ENCODE results near the gene GNG12.

The GNG12 gene

DNA sequence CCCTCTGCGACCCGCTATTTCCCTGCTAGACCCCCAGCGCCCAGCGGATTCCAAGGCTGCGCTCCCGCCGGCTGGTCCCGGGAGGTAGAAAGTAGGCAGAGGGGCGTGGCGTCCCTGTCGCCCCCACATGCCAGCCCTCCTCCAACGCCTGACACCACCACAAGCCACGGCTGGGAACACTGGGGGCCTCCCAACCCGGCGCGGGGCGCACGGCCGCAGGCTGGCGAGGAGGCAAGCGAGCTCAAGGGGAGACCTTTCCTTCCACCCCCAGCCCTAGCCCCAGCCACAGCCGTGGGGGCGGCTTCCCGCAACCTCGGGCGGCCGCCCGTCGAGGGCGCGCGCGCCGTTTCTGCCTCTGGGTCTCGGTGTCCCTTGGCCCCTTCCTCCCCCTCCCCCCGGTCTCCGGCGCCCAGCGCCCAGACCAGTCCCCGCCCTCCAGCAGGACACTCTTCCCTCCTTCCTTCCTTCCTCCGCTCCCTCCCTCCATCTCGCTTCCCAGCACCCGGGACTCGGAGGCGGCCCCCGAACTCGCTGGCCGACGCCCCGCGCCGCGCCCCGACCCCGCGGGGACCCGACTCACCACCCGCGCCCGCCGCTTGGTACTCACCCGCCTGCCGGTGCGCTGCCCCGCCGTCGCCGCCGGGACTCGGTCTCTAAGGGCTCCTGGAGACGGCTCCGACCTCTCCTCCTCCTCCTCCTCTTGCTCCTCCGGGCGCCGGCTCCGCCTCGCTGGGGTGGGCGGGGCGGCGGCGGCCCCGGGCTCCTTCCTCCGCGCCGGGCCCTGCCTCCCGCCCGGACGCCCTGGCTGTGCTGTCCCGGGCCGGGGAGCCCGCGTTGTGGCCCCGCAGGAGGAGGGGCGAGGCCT, at the start of gene GNG12:
Gene GNG12 (minus strand): TSS at position 731 of the 865 bp plus-strand sequence. CDS start 125,781 bp downstream, outside the sequence.
- DNase-seq (ENCODE audit: low read depth, low spot score) = no peak

DNA sequence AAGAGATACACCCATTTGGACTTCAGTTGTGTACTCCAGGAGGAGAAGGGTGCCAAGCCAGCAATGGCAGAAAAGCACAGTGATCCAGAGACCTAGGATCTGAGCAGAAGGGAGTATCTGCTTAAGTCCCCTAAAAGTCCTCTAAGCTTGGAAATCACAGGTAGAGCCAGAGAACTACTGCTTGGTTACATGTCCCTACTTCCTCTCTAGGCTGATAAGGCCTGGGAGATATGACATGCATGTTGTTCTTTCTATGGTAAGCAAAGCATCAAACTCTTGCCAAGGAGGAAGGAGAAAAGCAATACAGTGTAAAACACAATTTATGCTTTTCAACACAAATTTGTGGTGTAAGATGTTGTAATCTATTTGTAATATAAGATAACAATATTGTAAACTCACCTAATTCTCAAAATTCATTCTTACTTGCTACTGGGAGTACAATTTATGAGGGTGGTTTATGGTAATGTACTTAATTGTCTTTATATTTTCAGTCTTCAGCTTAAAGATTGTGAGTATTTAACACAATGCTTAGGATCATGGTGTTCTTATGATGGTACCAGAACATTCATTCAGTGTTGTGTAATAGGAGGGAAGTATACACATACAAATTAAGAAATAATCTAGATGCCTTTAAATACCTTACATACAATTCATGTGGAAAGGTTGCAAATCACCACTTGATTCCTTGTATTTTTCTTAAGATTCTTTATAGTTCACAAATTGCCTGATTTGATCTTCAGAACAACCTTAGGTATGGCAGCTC, 49.1 kb upstream of the GNG12 start:
- no peak for DNase-seq (ENCODE audit: low read depth, low spot score)

DNA sequence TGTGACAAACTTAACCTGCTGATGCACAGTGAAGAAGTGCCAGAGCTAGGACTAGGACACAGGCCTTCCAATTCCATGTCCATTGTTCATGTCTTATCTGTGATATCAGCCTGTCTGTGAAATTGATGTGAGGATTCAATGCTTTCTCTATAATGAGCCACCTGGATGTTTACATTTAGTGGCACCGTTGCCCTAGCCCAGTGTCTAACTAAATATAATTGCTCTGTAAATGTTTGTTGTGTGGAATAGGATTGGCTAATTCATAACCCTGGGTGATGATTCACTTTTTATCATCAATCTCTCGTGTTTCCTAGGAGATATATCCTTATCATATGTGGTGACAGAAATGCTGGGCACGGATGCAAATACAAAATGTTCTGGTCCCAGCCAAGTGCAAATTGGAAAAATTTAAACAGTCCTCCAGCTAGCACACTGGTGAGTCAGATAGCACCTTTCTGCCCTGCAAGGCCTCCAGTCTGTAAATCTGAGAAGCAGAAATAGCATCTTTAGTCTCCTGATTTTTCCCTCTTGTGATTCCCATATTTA, 46.9 kb upstream of the GNG12 start:
- DNase-seq (ENCODE audit: low read depth, low spot score) = no peak

DNA sequence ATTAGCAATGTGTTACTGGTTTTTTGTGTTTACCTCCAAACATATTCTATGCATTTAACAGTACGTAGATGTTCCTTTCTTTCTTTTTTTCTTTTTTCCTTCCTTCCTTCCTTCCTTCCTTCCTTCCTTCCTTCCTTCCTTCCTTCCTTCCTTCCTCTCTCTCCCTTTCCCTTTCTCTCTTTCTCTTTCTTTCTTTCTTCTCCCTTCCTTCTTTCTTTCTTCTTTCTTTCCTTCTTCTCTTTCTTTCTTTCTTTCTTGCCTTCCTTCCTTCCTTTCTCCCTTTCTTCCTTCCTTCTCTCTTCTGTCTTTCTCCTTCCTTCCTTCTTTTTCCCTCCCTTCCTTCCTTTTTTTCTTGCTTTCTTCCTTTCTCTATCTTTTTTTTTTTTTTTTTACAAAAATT, 46.2 kb upstream of the GNG12 start:
- no peak for DNase-seq (ENCODE audit: low read depth, low spot score)

DNA sequence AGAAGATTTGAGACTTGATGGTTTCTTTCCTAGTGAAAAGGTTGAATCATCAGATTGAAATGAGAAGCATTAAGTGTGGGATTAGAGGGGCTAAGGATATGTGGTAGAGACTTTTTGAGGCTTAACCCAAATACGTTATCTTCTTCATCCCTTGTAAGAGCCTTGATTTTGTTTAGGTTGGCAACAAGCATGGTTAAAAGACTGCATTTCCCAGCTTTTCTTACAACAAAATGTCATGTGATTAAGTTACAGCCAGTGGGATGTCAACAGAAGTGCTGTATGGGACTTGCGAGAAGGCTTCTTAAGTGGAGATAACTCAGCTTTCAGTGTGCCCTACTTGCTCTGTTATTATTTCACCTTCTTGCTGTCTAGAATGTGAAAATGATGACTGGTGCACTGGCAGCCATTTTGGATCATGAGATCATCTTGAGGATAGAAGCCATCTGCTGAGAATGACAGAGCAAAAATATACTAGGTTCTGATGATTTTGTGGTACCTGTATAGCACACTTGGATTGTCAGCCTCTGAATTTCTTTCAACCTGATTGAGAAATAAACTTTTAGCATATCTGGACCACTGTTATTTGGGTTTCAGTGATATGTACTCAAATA, 41.3 kb upstream of the GNG12 start:
- DNase-seq (ENCODE audit: low read depth, low spot score) = no peak

DNA sequence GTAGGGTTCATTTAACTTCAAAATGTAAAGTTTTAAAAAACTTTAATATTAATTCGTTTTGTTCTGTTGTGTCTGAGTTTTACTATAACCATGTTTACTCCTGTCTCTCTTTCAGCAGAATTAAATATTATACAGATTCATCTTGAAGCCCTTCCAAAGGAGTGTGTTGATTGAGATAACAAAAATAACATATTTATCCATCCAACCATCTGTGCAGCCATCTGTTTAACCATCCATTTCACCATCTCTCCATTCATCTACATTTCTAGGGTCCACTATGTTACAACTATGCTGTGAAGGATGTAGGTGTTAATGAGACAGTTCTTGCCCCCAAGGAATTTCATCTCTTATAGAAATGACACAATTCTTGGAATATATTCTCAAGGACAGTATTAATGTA, 36.0 kb upstream of the GNG12 start:
- DNase-seq (ENCODE audit: low read depth, low spot score) = no peak

DNA sequence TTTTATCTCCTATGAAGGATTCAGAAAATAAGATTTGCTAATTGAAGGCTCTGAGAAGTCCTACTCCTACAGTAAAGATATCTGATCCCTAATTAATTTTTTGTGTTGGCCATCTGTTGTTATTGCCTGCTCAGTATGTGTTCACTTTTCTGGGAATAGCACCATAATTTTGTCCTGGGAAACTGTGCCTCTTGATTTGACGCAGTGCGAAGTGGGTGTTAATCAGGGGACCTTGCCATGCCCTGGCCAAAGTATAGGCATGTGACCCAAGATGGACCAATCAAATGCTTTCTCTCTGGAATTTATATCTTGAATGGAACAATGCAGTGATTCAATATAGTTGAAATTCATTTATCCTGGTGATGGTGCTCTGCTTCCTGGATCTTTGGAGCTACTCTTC, 30.4 kb upstream of the GNG12 start:
- DNase-seq (ENCODE audit: low read depth, low spot score) = no peak

DNA sequence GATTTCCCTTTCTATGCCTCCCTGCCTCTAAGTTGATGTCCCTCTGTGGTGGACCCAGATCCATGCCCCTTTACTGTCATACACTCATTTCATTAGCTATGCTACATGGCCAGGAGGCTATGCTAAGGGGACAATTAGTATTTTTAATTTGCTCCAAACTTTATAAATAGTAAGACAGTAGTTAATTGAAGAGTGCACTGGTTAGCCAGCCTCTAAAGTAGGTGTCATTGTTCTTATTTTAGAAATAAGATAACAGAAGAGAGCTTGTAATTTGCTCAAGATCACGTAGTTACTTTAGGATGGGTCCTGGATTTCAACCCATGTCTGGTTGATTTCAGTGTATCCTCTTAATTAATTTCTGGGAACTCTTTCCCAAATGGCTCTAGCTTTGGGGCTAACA, 29.4 kb upstream of the GNG12 start:
- DNase-seq (ENCODE audit: low read depth, low spot score) = no peak

DNA sequence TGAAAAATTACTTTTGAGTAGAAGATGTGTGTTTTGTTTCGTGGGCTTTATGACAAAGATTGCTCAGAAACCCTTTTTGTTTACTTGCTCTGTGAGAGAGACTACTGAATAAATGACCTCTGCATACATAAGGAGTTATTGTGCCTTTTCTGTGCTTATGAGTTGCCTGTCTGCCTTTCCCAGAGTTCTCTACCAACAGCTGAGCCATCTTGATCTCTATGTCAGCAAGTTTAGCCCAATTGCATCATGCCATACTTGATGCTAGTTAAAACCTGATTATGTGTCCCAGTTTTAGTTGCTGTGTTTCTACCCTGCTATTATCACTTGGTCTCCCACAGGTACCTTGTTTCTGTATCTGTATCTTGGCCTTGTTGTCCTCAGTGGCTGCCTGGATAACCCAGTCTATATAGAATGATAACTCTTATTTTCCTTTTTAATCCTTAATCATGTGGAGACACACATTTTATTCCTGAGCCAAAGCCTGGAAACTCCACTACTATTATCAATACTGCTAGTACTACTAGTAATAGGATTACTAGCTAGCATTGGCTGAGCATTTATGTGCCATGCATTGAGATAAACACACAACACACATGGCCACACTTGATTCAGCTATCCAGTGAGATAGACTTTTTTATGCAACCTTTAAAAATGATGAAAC, 28.7 kb upstream of the GNG12 start:
- DNase-seq (ENCODE audit: low read depth, low spot score) = no peak

DNA sequence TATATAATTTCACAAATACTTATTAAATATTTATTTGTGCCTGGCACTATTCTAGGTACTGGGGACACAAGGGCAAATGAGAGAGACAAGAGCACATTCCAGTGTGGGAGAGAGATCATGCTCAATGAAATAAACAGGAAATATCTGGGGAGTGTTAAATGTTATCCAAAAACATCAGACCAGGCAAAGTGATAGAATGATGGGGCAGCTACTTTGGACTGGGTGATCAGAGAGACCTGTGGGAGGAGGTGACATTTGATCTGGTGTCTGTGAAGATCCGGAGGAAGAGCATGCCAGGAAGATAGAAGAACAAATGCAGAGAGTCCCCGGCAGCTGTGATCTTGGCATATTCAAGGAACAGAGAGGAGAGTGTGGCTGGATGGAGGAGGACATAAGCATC, 27.5 kb upstream of the GNG12 start:
- DNase-seq (ENCODE audit: low read depth, low spot score) = no peak

DNA sequence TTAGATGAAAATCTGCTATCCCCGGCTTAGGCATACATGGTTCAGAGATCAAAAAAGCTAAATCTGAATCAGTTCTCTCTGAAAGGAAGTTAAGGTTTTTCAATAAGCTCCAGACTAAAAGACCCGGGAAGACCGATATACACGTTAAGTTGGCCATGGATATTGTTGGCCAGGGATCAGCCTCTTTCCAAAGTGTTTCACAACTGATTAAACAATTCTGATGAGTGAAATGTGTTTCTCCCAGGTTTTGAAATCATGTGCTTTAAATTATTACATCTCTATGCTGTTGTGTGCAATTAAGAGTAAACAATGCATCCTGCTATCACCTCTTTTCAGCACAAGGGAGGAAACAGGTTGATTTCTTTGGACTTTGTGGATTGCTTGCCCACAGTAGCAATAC, 23.7 kb upstream of the GNG12 start:
- DNase-seq (ENCODE audit: low read depth, low spot score) = no peak

DNA sequence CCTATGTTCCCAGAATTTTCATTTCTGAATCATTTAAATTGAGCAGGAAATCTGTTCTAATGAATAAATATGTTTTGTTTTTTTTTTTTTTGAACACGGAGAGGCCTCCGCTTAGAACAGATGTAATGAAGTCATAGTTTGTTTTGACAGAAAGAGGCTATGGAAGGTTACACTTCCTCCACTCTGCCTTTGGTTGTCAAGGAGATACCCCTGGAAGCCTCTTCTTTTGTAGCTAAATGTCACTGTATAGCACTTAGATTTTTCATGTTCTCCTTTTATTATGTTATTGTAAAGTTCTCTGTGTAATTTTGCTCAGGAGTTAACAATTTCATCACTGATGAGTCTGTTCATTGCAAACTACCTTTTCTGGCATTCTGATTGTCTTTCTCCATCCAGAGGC, 22.7 kb upstream of the GNG12 start:
- DNase-seq (ENCODE audit: low read depth, low spot score) = peak; percentile 40

DNA sequence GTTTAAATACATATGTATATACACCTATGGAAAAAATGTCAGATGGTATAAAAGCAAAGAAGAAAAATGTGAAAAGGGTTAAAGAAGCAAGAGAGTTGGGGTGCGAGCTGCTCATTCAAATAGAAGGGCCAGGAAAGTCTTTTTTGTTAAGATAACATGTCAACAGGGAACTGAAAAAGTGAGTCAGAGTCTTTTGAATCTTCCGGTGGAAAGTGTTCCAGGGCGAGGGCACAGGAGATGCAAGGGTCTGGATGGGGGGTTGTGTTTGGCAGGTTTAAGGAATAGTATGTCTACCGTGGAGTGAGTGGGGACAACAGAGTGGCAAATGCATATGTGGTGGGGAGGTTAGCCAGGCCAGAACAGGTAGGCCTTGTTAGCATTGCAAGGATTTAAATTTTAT, 22.2 kb upstream of the GNG12 start:
- DNase-seq (ENCODE audit: low read depth, low spot score) = no peak

DNA sequence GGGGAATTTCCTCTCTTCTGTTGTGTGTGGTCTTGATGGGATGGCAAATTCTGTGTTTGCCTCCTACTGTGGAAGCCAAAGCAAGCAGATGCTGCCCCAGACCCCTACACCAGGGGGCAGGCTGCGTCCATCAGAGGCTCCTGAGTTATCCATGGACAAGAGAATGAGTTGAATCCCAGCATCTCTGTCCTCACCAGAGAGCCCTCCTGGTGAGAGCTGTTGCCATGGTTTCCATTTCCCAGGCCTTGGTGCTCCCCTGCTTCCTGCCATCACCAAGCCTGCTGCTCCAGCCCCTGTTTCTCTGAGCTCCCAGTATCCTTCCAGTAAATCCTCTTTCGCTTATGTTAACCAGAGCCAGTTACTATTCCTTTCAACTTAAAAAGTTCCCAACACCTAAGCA, 20.4 kb upstream of the GNG12 start:
- peak; percentile 88 for DNase-seq (ENCODE audit: low read depth, low spot score)

DNA sequence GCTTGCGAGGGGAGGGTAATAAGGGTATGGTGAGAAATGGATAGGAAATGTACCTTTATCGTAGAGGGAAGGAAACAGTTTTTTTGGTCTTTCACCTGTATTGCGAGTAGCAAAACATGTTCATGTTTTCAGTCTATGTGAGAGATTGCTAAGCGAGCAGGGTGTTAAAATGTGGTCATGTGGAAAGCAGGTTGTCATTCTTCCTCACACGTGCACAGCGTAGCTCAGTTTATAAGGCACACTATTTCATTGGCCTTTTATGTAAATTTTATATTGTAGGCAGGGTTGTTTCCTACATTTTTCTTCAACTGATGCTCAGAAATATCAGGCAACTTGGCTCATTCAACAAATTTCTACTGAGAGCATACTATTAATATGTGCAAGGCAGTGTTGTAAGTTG, 18.5 kb upstream of the GNG12 start:
- no peak for DNase-seq (ENCODE audit: low read depth, low spot score)

DNA sequence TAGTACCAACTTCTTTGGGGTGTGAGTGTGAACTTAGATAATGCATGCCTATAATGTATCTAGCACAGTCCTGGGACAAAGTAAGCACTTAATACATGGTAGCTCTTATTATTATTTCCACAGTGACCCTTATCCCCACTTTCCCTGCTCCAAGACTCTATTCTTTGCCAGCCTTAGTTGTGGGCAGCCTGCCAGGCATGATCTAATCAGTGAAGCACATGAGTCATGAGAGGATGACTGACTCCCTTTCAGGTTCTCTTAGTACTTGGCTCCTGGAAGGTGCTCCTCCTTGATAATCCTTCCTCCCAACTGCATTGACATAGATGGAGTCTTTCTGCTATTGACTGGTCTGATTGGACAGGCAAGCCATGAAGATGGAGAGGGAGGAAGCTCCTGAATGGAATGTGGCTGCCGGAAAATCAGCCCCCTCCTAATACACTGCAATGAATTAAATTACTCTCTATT, 17.4 kb upstream of the GNG12 start:
- peak; percentile 66 for DNase-seq (ENCODE audit: low read depth, low spot score)

DNA sequence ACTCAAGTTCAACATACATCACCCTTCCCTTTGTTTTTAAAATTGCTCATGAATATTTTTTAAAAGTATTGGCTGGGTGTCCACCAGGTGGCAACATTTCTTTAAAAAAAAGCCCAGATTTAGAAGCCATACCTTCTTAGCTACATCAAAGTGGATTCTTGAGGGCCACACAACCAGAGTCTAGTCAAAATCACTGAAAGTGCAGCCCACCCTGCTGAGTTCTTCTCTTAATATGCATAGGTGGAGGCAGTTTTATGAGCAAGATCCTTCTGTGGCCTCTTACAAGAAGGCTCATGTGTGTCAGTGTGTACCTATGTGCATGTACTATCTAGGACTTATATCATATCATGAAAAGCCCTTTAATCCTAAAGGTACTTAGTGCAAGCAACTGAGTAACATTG, 16.9 kb upstream of the GNG12 start:
- DNase-seq (ENCODE audit: low read depth, low spot score) = peak; percentile 21

DNA sequence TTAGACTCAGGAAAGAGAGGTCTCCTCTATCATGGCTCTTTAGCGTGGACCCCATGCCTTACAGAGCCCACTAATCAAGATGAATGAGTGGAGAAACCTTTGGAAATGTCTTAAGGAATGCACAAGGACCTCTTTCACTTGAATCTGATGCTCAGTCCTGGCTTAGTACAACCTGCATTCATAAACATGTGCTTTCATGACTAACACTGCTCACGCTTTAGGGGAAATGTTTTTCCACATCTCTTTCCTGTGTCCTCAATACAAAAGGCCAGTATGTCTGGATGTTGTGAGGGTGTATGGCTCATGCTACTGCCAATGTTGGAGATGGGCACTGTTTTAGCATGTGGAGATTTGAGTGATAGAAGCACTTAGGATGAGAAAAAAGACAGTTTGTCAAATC, 14.2 kb upstream of the GNG12 start:
- DNase-seq (ENCODE audit: low read depth, low spot score) = no peak

DNA sequence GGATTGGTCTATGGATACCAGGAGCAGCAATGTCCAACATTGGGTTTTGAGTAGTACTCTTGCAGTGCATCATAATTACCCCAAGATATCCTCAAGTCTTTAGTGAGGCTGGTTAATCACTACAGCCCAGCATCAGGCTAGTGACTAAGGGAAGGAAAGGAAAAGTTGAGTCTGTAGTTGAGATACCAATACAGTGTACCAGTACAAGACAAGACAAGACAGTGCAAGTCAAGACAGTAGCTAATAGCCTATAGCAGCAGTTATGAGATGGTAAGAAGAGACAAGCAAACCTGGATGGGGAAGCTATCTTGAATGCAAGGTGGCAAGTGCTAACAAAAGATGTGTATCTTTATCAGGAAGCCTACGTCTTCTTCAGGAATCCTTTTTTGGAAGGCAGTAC, 13.3 kb upstream of the GNG12 start:
- no peak for DNase-seq (ENCODE audit: low read depth, low spot score)

DNA sequence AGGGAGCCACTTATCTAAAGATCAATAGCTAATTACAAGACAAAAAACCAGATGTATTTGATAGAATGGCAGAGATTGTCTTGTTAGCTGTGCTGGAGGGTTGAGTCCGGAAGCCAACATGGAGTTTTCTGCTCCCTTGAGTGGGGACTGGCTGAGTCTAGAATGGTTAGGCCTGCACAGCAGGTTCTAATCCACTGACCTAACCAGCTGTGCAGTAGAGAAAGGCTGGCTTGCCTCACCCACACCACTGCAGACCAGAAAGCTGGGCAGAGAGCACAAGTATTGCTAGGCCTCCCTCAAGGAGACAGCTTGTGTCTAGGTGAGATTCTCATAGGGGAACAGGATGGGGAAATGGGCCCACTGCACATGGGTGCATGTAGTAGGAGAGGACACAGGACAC, 11.7 kb upstream of the GNG12 start:
- no peak for DNase-seq (ENCODE audit: low read depth, low spot score)

DNA sequence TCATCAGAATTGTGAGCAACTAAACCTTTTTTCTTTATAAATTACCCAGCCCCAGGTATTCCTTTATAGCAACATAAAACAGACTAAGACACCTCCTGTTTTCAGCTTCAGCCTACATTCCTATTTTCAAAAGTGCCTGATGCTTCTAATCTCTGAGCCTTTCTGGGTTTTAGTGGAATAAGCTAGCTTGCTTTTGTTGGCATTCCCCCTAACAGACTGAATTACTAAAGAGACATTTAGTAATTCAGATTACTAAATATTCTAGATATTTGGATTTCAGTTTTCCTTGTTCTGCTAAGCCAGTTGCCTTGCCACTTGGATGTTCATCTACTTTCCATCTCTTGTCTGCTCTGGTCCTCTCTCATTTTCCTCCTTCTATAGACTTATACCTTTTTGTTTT, 10.5 kb upstream of the GNG12 start:
- DNase-seq (ENCODE audit: low read depth, low spot score) = no peak

DNA sequence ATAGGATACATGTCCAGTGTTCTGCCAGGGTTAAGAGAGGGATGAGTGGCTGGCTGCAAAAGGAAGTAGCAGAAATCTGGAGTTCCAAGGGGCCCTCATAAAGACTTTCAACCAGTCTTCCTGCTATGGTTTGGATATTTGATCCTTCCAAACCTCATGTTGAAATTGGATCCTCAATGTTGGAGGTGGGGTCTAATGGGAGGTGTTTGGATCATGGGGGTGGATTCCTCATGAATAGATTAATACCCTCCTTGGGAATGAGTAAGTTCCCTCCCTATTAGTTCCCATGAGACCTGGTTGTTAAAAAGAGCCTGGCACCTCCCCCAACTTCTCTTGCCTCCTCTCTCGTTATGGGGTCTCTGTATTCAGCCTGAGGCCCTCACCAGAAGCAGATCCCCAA, 10.1 kb upstream of the GNG12 start:
- no peak for DNase-seq (ENCODE audit: low read depth, low spot score)

All from brain pericyte (primary cell).